ENCODE measurements around the gene MAN2B1. TPM values are rescaled to one million over a fixed set of nuclear protein-coding genes. Genes with fewer than 3 reads are reported as not detected.
A peak's percentile ranks its signal among the peaks of the same experiment; 100 is the strongest.
"Not testable (repeated sequence)": the region's sequence is repeated elsewhere in the genome, so short reads cannot be mapped to it uniquely, and the experiment has no call there.

The MAN2B1 gene
- total RNA-seq, 2 experiments from 2014 or later, result 130 to 143 TPM

- no peaks in the 10 kb centered on the region for H3K27me3 Mint-ChIP-seq
- H3K9me3 Mint-ChIP-seq, result no peaks in the 10 kb centered on the region
- ChIA-PET POLR2A (no interaction called here), CTCF (no interaction called here)
- peaks cover 17% of the 10 kb centered on the region for H3K36me3 Mint-ChIP-seq (ENCODE audit: low read depth)
- H3K27ac Mint-ChIP-seq, result peak overlapping the region; percentile 78
- H3K4me3 Mint-ChIP-seq, result peak overlapping the region; percentile 62
- DNase-seq, result no peak
- peaks cover 24% of the 10 kb centered on the region for H3K4me1 Mint-ChIP-seq
Observed at GRCh38 chr19:12698138-12698537, 31.6 kb upstream of the MAN2B1 start.

DNA sequence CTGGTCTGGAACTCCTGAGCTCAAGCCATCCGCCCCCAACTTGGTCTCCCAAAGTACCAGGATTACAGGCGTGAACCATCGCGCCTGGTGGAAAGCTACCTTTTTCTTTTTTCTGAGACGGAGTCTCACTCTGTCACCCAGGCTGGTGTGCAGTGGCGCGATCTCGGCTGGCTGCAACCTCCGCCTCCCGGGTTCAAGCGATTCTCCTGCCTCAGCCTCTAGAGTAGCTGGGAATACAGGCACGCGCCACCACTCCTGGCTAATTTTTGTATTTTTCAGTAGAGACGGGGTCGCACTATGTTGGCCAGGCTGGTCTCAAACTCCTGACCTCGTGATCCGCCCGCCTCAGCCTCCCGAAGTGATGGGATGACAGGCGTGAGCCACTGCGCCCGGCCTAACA lies 30.9 kb upstream of the MAN2B1 start:
- H3K27me3 Mint-ChIP-seq, POLR2A ChIA-PET, H3K9me3 Mint-ChIP-seq, DNase-seq: not testable (repeated sequence)
- Mint-ChIP-seq H3K4me1 (peaks cover 24% of the 10 kb centered on the region), H3K27ac (peak overlapping the region; percentile 97), H3K36me3 (ENCODE audit: low read depth) (peaks cover 14% of the 10 kb centered on the region), H3K4me3 (peak overlapping the region; percentile 58)
- CTCF ChIA-PET, result interaction anchor here (1.2 to 1.6 kb wide), 5 partner anchors 8 to 150 kb away, joined by 3 to 5 read pairs (median 4); no protein-coding TSS in a partner anchor

DNA sequence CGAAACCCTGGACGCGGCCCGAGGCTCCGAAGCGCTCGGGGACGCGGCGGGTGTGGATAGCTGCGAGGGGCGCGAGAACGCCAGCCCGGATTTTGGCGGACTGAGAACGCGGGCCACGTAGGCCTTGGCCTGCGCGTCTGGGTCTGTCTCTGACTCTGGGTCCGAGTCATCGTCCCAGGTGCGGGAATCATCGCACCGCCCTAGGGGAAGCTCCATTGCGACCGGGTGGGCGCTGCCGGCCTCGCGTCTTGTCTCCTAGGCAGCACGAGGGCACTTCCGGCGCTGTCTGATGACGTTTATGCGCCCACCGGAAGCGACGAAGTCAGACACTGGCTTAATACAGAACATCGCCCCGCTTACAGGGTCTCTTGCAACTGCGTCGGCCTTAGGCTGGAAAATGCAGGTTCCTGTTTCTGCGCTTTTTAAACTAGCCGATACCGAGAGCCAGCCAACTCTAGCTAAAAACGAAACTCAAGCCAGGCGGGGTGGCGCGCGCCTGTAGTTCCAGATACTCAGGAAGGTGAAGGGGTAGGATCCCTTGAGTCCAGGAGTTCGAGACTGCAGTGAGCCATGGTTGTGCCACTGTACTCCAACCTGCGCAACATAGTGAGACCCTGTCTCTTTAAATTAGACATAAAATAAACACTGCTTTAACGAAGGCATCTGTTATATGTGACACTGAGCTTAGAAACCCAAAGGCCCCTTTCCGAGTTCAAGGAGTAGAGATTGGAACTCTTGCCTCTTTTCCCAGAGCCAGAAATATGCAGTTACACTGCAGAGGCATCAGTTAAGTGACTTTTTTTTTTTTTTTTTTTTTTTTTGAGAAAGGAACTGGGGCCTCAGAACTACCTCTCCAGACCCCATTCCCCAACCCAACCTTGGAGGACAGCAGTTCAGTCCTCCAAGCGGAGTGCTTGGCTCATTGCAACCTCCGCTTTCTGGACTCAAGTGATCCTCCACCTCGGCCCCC lies 30.1 kb upstream of the MAN2B1 start, which contains the start of gene FBXW9:
FBXW9 (minus strand) TSS at position 266 of the 970 bp plus-strand sequence; CDS start at position 216, 50 bp downstream.
- no peaks in the 10 kb centered on the region for H3K27me3 Mint-ChIP-seq
- CTCF ChIA-PET, result interaction anchor here (1.2 to 2.4 kb wide), 6 partner anchors 9 to 151 kb away, joined by 3 to 7 read pairs (median 4); no protein-coding TSS in a partner anchor
- peak within 1 kb of the TSS; percentile 92 for H3K4me3 Mint-ChIP-seq
- POLR2A ChIA-PET, result no interaction called here
- no peaks in the 10 kb centered on the region for H3K9me3 Mint-ChIP-seq
- peaks cover 13% of the 10 kb centered on the region for H3K36me3 Mint-ChIP-seq (ENCODE audit: low read depth)
- H3K27ac Mint-ChIP-seq, result peak within 1 kb of the TSS; percentile 97
- peaks cover 24% of the 10 kb centered on the region for H3K4me1 Mint-ChIP-seq
- peak; percentile 97 for DNase-seq

DNA sequence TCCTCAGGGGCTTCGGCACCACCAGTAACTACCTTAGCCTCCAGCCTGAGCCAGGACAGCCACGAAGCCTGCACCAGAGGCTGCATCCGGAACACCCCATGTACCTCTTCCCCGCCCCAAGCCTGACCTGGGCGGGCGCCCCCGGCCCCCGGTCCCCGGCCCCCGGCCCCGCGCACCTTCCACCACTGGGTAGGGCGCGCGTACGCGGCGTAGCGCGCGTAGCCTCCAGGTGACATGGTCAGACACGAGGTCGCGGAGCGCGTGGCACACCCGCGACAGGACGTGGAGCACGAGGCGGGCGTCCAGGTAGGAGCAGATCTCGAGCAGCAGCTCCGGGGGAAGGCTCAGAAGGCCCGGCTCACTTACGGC lies 29.4 kb upstream of the MAN2B1 start:
- ChIA-PET CTCF (interaction anchor here (1.2 to 2.4 kb wide), 4 partner anchors 9 to 87 kb away, joined by 4 to 7 read pairs (median 4); no protein-coding TSS in a partner anchor), POLR2A (no interaction called here)
- H3K27me3 Mint-ChIP-seq, result no peaks in the 10 kb centered on the region
- no peaks in the 10 kb centered on the region for H3K9me3 Mint-ChIP-seq
- peak; percentile 26 for DNase-seq
- H3K36me3 Mint-ChIP-seq (ENCODE audit: low read depth), result peaks cover 8% of the 10 kb centered on the region
- peak overlapping the region; percentile 97 for H3K27ac Mint-ChIP-seq
- H3K4me1 Mint-ChIP-seq, result peaks cover 24% of the 10 kb centered on the region
- peak overlapping the region; percentile 92 for H3K4me3 Mint-ChIP-seq

GRCh38 chr19:12695514-12695913 lies 29.0 kb upstream of the MAN2B1 start:
- ChIA-PET CTCF (interaction anchor here (2.4 kb wide), 1 partner anchor 9 kb away, joined by 7 read pairs; no protein-coding TSS in a partner anchor), POLR2A (no interaction called here)
- Mint-ChIP-seq H3K4me1 (peaks cover 24% of the 10 kb centered on the region), H3K27ac (no peak overlapping the region), H3K9me3 (no peaks in the 10 kb centered on the region), H3K4me3 (peak overlapping the region; percentile 92), H3K27me3 (no peaks in the 10 kb centered on the region), H3K36me3 (ENCODE audit: low read depth) (peaks cover 7% of the 10 kb centered on the region)
- no peak for DNase-seq

DNA sequence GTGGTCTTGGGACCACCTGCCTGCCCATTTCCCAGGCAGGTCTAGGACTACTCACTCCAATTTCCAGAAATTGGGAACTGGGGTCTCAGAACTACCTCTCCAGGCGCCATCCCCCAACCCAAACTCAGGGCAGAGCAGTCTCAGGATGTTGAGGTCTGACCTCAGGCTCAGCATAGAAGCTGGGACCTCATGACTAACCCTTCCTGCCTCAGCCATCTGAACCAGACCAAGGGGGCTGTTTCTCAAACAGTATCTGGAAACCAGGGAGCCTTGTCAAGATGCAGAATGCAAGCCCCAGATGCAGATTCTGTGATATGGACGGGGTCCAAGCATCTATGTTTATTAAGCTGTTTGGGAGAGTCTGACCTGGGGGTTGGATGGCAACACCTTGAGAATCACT lies 28.6 kb upstream of the MAN2B1 start:
- no peaks in the 10 kb centered on the region for H3K9me3 Mint-ChIP-seq
- no peak overlapping the region for H3K27ac Mint-ChIP-seq
- H3K36me3 Mint-ChIP-seq (ENCODE audit: low read depth), result peaks cover 7% of the 10 kb centered on the region
- ChIA-PET POLR2A (no interaction called here), CTCF (interaction anchor here (2.4 kb wide), 1 partner anchor 9 kb away, joined by 7 read pairs; no protein-coding TSS in a partner anchor)
- no peak for DNase-seq
- no peaks in the 10 kb centered on the region for H3K27me3 Mint-ChIP-seq
- peak overlapping the region; percentile 92 for H3K4me3 Mint-ChIP-seq
- peaks cover 24% of the 10 kb centered on the region for H3K4me1 Mint-ChIP-seq

- no peak for DNase-seq
- Mint-ChIP-seq H3K9me3 (no peaks in the 10 kb centered on the region), H3K4me3 (peak overlapping the region; percentile 92), H3K4me1 (peaks cover 24% of the 10 kb centered on the region), H3K27me3 (no peaks in the 10 kb centered on the region), H3K36me3 (ENCODE audit: low read depth) (peaks cover 7% of the 10 kb centered on the region), H3K27ac (no peak overlapping the region)
- ChIA-PET CTCF (interaction anchor here (0.7 to 2.4 kb wide), 2 partner anchors 8 to 97 kb away, joined by 4 to 7 read pairs; partner anchors contain the start of gene JUNB), POLR2A (no interaction called here)
Observed at GRCh38 chr19:12694641-12695040, 28.1 kb upstream of the MAN2B1 start.

DNA sequence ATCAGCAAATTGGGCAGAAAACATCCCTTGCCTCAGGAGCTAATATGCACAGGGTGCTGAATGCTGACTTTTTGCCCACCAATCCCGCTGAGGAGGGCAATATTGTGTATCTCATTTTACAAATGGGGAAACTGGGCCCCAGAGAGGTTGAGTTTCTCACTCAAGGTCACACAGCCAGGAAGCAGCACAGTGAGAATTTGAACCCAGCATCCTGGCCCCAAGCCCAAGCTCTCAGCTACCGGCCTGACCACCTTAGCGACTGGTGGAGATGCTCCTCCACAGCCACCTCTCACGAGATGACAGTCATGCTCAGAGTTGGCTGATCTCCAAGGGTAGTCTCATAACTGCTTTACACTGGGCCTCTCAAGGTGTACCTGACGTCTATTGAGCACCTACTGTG lies 26.4 kb upstream of the MAN2B1 start:
- CTCF ChIA-PET, result interaction anchor here (0.6 kb wide), 2 partner anchors 27 to 34 kb away, joined by 3 read pairs; no protein-coding TSS in a partner anchor
- Mint-ChIP-seq H3K27me3 (no peaks in the 10 kb centered on the region), H3K4me1 (peaks cover 20% of the 10 kb centered on the region)

GRCh38 chr19:12689581-12690216 lies 23.2 kb upstream of the MAN2B1 start:
- POLR2A ChIA-PET, result no interaction called here
- Mint-ChIP-seq H3K36me3 (ENCODE audit: low read depth) (no peaks in the 10 kb centered on the region), H3K4me1 (peaks cover 5% of the 10 kb centered on the region), H3K9me3 (no peaks in the 10 kb centered on the region), H3K4me3 (no peak overlapping the region), H3K27me3 (no peaks in the 10 kb centered on the region), H3K27ac (no peak overlapping the region)
- CTCF ChIA-PET, result interaction anchor here (0.7 kb wide), 1 partner anchor 11 kb away, joined by 3 read pairs; no protein-coding TSS in a partner anchor
- DNase-seq, result no peak

More for the DNA sequence above, 26.4 kb upstream of the MAN2B1 start:
- H3K36me3 Mint-ChIP-seq (ENCODE audit: low read depth), result peaks cover 2% of the 10 kb centered on the region
- H3K27ac Mint-ChIP-seq, result no peak overlapping the region
- no peak for DNase-seq
- POLR2A ChIA-PET, result no interaction called here
- no peaks in the 10 kb centered on the region for H3K9me3 Mint-ChIP-seq
- no peak overlapping the region for H3K4me3 Mint-ChIP-seq

- H3K4me1 Mint-ChIP-seq, result no peaks in the 10 kb centered on the region
- DNase-seq, result no peak
- no peaks in the 10 kb centered on the region for H3K9me3 Mint-ChIP-seq
- no peaks in the 10 kb centered on the region for H3K27me3 Mint-ChIP-seq
- POLR2A ChIA-PET, result no interaction called here
- no peak overlapping the region for H3K27ac Mint-ChIP-seq
- no peak overlapping the region for H3K4me3 Mint-ChIP-seq
- CTCF ChIA-PET, result no interaction called here
- H3K36me3 Mint-ChIP-seq (ENCODE audit: low read depth), result no peaks in the 10 kb centered on the region
Observed at GRCh38 chr19:12689012-12689411, 22.5 kb upstream of the MAN2B1 start.

GRCh38 chr19:12687496-12688196 lies 21.1 kb upstream of the MAN2B1 start, which contains the start of gene GNG14:
Gene GNG14, plus strand, starts transcription at chr19:12687998. Its CDS starts 51 bp downstream, at chr19:12688049.
- no peak within 1 kb of the TSS for H3K27ac Mint-ChIP-seq

DNA sequence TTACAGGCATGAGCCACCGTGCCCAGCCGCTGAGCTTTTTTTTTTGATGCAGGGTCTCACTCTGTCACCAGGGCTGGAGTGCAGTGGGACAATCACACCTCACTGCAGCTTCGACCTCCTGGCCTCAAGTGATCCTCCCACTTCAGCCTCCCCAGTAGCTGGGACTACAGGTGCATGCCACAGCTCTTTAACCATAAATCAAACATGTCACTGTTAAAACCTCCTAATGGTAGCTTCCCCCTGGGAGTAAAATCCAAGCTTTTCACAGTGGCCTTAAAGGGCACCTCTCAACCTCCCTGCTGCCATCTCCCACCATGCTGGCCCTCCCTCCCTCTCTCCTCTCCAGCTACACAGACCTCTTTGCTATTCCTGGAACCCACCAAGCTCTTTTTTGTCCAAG lies 19.3 kb upstream of the MAN2B1 start:
- H3K27ac Mint-ChIP-seq, result no peak overlapping the region
- no peak overlapping the region for H3K4me3 Mint-ChIP-seq
- ChIA-PET CTCF (interaction anchor here (0.6 to 2.2 kb wide), 4 partner anchors 9 to 132 kb away, joined by 3 to 7 read pairs (median 3); no protein-coding TSS in a partner anchor), POLR2A (no interaction called here)
- DNase-seq, result no peak
- peaks cover 6% of the 10 kb centered on the region for H3K4me1 Mint-ChIP-seq
- H3K36me3 Mint-ChIP-seq (ENCODE audit: low read depth), result peaks cover 4% of the 10 kb centered on the region
- no peaks in the 10 kb centered on the region for H3K9me3 Mint-ChIP-seq
- H3K27me3 Mint-ChIP-seq, result no peaks in the 10 kb centered on the region

More at GRCh38 chr19:12687496-12688196, 21.1 kb upstream of the MAN2B1 start, which contains the start of gene GNG14:
- Mint-ChIP-seq H3K36me3 (ENCODE audit: low read depth) (no peaks in the 10 kb centered on the region), H3K9me3 (no peaks in the 10 kb centered on the region), H3K4me1 (peaks cover 2% of the 10 kb centered on the region), H3K27me3 (no peaks in the 10 kb centered on the region), H3K4me3 (no peak within 1 kb of the TSS)
- ChIA-PET POLR2A (no interaction called here), CTCF (interaction anchor here (0.6 to 2.2 kb wide), 2 partner anchors 8 to 585 kb away, joined by 7 read pairs; no protein-coding TSS in a partner anchor)
- no peak for DNase-seq

All from activated CD4-positive, alpha-beta T cell treated with anti-CD3 and anti-CD28 coated beads, Interleukin-2, amount 10 ng/mL, durations not matched to agents 7 days and 5 days (primary cell).